ENCODE results near the gene SEMA3G.
A peak's percentile ranks its signal among the peaks of the same experiment; 100 is the strongest.

SEMA3G gene

GRCh38 chr3:52483081-52483480, 38.2 kb upstream of the SEMA3G start:
- no peak for DNase-seq (ENCODE audit: low spot score)
- no peak for TF ChIP-seq CTCF (IDR thresholded peaks at IDR 0.05; ENCODE audit: extremely low read depth, missing control alignments)

- TF ChIP-seq CTCF (IDR thresholded peaks at IDR 0.05; ENCODE audit: extremely low read depth, missing control alignments) = peak; percentile 20
- no peak for DNase-seq (ENCODE audit: low spot score)
Measured at GRCh38 chr3:52481819-52482521, 37.1 kb upstream of the SEMA3G start.

GRCh38 chr3:52480768-52481715, 36.1 kb upstream of the SEMA3G start:
- no peak for TF ChIP-seq CTCF (IDR thresholded peaks at IDR 0.05; ENCODE audit: extremely low read depth, missing control alignments)
- no peak for DNase-seq (ENCODE audit: low spot score)

- TF ChIP-seq CTCF (IDR thresholded peaks at IDR 0.05; ENCODE audit: extremely low read depth, missing control alignments) = no peak
Measured at GRCh38 chr3:52479877-52480575, 35.1 kb upstream of the SEMA3G start.

GRCh38 chr3:52479037-52479876, 34.4 kb upstream of the SEMA3G start:
- DNase-seq (ENCODE audit: low spot score) = no peak
- no peak for TF ChIP-seq CTCF (IDR thresholded peaks at IDR 0.05; ENCODE audit: extremely low read depth, missing control alignments)

More at GRCh38 chr3:52479877-52480575, 35.1 kb upstream of the SEMA3G start:
- DNase-seq (ENCODE audit: low spot score) = no peak

- TF ChIP-seq CTCF (IDR thresholded peaks at IDR 0.05; ENCODE audit: extremely low read depth, missing control alignments) = no peak
- no peak for DNase-seq (ENCODE audit: low spot score)
Measured at GRCh38 chr3:52477796-52478095, 32.8 kb upstream of the SEMA3G start.

Data from GM20000 (cell line).